Calu3 (cell line): ENCODE measurements around the gene PFN1. TPM values are rescaled to one million over a fixed set of nuclear protein-coding genes. Genes with fewer than 3 reads are reported as not detected.

ENCODE experiments used
- BruUV-seq: library from RNA; stranded (reverse); fragments of 400-500 nt; replicated peaks from 2 replicates; lab custom pipeline; 2021; lab: Mats Ljungman, UMichigan
- CTCF ChIA-PET: fragments of 300-600 bp; sonication (Branson Sonifier 250); formaldehyde crosslinking; loops from one replicate; lab custom pipeline; 2022; ENCODE audit warnings: antibody characterized with exemption; lab: Charles Lee
- DNase-seq: peaks from one replicate; pipeline ENCODE4 v3.0.0; 2022
- H3K27ac Mint-ChIP-seq: one replicate; pipeline ENCODE4 v1.8.0; 2022; ENCODE audit warnings: mixed read lengths; ENCODE audit not compliant: unreplicated experiment
- H3K27me3 Mint-ChIP-seq: one replicate; pipeline ENCODE4 v1.8.0; 2022; ENCODE audit warnings: mixed read lengths; ENCODE audit not compliant: unreplicated experiment
- H3K36me3 Mint-ChIP-seq: one replicate; pipeline ENCODE4 v1.8.0; 2022; ENCODE audit warnings: mild to moderate bottlenecking, moderate library complexity, mixed read lengths; ENCODE audit not compliant: insufficient read depth, unreplicated experiment
- H3K4me1 Mint-ChIP-seq: one replicate; pipeline ENCODE4 v1.8.0; 2022; ENCODE audit warnings: mild to moderate bottlenecking, low read depth, mixed read lengths; ENCODE audit not compliant: unreplicated experiment
- H3K4me3 Mint-ChIP-seq: one replicate; pipeline ENCODE4 v1.8.0; 2022; ENCODE audit warnings: mild to moderate bottlenecking, low read depth, moderate library complexity, mixed read lengths; ENCODE audit not compliant: unreplicated experiment
- H3K9me3 Mint-ChIP-seq: one replicate; pipeline ENCODE4 v1.8.0; 2022; ENCODE audit warnings: low read depth, mixed read lengths; ENCODE audit not compliant: unreplicated experiment
- intact Hi-C: fragments of 100-400 bp; cut with micrococcal nuclease; formaldehyde crosslinking; loops from one replicate; pipeline ENCODE4 v1.10.0; 2022; ENCODE audit not compliant: unreplicated experiment
- total RNA-seq: library from RNA; stranded (reverse); gene quantifications from 2 replicates; pipeline ENCODE4 v1.2.3, GENCODE V29; 2022
- TF ChIP-seq, protein P1 (sequence below): fragments of 200-600 bp; IDR thresholded peaks from one replicate; pipeline ENCODE4 v1.8.0; 2022; ENCODE audit warnings: antibody characterized with exemption; ENCODE audit not compliant: unreplicated experiment

PFN1 gene
- total RNA-seq, 1 experiment from 2014 or later: 605 TPM

DNA sequence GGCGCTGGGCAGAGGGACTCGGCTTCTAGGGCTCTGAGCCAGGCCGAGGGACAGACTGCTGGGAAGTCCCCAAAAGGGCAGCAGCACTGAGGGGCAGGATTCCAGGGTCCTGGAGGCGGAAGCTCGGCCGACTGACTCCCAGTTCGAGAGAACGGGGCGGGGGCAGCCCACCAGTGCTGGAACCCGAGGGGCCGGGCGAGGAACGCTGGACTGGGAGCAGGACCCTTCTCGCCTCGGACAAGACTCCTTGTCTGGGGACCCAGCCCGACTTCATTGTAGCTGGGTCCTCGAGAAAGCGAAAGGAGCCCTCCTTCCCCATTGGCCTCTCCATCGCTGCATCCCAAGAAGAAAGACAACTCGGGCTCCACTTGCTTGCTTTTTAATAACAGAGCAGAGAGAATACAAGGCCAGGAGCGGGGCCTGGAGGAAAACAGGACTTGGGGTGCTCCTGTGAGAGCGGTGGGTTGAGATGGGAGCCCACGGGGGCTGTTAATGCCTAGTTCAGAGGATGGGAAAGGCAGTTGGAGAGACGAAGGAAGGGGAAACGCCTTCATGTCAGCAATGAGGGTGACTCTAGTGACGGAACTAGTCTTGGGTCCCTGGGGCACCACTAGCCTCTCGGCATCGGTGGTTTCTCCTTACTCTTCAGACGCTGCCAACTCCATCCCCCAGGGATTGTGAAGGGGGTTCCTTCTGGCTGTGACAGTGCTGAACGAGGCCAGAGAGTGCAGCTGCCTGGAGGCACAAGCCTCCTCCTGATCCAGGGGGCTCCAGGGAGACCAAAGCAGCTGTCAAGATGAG, 39.6 kb upstream of the PFN1 start:
- no peak for DNase-seq
- TF ChIP-seq, protein P1, sequence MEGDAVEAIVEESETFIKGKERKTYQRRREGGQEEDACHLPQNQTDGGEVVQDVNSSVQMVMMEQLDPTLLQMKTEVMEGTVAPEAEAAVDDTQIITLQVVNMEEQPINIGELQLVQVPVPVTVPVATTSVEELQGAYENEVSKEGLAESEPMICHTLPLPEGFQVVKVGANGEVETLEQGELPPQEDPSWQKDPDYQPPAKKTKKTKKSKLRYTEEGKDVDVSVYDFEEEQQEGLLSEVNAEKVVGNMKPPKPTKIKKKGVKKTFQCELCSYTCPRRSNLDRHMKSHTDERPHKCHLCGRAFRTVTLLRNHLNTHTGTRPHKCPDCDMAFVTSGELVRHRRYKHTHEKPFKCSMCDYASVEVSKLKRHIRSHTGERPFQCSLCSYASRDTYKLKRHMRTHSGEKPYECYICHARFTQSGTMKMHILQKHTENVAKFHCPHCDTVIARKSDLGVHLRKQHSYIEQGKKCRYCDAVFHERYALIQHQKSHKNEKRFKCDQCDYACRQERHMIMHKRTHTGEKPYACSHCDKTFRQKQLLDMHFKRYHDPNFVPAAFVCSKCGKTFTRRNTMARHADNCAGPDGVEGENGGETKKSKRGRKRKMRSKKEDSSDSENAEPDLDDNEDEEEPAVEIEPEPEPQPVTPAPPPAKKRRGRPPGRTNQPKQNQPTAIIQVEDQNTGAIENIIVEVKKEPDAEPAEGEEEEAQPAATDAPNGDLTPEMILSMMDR: no peak
- CTCF ChIA-PET: interaction anchor here (1.4 to 2.4 kb wide), 3 partner anchors 17 to 79 kb away, joined by 3 to 8 read pairs (median 8); partner anchors contain the start of gene SPAG7
- H3K9me3 Mint-ChIP-seq: no peaks in the 10 kb centered on the region
- BruUV-seq: TSS peak; percentile 35
- H3K27me3 Mint-ChIP-seq: no peaks in the 10 kb centered on the region
- peaks cover 28% of the 10 kb centered on the region for H3K36me3 Mint-ChIP-seq
- intact Hi-C loops: loop anchor here (10.0 kb wide), 1 partner anchor 73 kb away; no protein-coding TSS in a partner anchor
- H3K4me3 Mint-ChIP-seq: peak overlapping the region; percentile 92
- H3K27ac Mint-ChIP-seq: peak overlapping the region; percentile 50
- peaks cover 32% of the 10 kb centered on the region for H3K4me1 Mint-ChIP-seq

DNA sequence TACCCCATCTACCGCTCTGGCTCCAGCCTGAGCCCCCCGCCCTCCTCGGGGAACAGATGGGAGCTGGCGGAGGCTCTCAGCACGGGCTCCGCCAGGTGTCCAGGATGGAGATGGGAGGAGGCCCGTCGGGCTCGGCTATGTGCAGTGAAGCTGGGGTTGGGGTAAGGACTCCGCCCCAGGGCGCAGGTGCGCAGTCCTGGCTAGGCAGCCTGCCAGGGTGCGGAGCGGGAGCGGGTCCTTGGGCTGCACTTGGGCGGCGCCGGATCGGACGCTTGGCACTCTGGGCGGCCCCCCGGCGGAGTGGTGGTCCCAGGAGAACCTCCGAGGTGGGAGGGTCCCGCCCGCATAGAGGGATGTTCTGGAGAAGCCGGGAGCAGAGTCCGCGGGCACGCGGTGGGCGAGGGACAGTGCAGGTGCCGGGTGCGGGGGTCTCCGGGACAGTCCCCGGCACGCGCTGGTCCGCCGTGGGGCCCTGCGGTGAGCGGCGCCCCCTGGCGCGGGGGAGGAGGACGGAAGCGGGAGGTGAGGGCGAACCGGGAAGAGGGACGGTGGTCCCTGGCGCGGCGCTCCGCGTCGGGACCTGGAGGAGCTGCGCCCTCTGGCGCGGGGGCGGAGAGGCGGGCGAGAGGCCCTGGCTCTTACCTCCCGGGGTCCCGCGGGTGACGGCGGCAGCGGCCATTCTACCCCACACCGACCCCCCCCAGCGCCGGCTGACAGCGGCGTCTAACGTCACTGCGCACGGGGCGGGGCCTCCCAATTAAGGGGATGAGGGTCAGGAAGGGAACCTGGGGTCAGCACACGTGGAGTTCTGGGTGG, 38.8 kb upstream of the PFN1 start, which contains the start of gene CAMTA2:
Gene CAMTA2 (minus strand): TSS at position 725 of the 816 bp plus-strand sequence. CDS start 1,453 bp downstream, outside the sequence.
- peak within 1 kb of the TSS; percentile 92 for H3K4me3 Mint-ChIP-seq
- H3K4me1 Mint-ChIP-seq: peaks cover 32% of the 10 kb centered on the region
- no TSS peak for BruUV-seq
- H3K27ac Mint-ChIP-seq: peak within 1 kb of the TSS; percentile 50
- TF ChIP-seq, protein P1: peak; percentile 64
- CTCF ChIA-PET: interaction anchor here (1.4 to 2.4 kb wide), 3 partner anchors 16 to 78 kb away, joined by 3 to 8 read pairs (median 8); partner anchors contain the start of gene SPAG7
- peak; percentile 82 for DNase-seq
- H3K27me3 Mint-ChIP-seq: no peaks in the 10 kb centered on the region
- H3K9me3 Mint-ChIP-seq: no peaks in the 10 kb centered on the region
- H3K36me3 Mint-ChIP-seq: peaks cover 32% of the 10 kb centered on the region
- intact Hi-C loops: loop anchor here (10.0 kb wide), 1 partner anchor 72 kb away; no protein-coding TSS in a partner anchor

DNA sequence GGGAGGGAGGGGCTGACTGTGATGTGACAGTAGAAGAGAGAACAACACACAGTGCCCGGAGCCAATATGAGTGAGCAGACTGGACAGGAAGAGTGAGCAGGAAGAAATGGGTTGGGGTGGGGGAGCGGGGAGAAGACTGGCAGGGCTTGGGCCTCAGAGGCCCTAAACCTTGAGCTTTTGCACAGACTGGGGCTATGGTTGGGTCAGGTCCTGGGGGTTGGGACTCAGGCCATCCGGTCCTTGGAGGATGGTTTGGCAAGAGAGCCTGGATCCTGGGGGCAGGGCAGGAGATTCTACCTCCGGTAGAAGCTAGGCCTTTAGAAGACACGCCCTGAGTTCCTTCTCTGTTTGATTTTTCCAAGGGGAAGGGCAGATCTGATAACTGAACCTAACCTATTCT, 38.1 kb upstream of the PFN1 start:
- intact Hi-C loops: loop anchor here (10.0 kb wide), 1 partner anchor 72 kb away; no protein-coding TSS in a partner anchor
- peaks cover 34% of the 10 kb centered on the region for H3K36me3 Mint-ChIP-seq
- CTCF ChIA-PET: interaction anchor here (2.3 to 2.4 kb wide), 2 partner anchors 19 to 77 kb away, joined by 8 read pairs; partner anchors contain the start of gene SPAG7
- H3K4me3 Mint-ChIP-seq: peak overlapping the region; percentile 92
- TSS peak; percentile 36 for BruUV-seq
- no peaks in the 10 kb centered on the region for H3K9me3 Mint-ChIP-seq
- peaks cover 32% of the 10 kb centered on the region for H3K4me1 Mint-ChIP-seq
- H3K27me3 Mint-ChIP-seq: no peaks in the 10 kb centered on the region
- peak overlapping the region; percentile 50 for H3K27ac Mint-ChIP-seq
- DNase-seq: no peak
- TF ChIP-seq, protein P1: no peak

DNA sequence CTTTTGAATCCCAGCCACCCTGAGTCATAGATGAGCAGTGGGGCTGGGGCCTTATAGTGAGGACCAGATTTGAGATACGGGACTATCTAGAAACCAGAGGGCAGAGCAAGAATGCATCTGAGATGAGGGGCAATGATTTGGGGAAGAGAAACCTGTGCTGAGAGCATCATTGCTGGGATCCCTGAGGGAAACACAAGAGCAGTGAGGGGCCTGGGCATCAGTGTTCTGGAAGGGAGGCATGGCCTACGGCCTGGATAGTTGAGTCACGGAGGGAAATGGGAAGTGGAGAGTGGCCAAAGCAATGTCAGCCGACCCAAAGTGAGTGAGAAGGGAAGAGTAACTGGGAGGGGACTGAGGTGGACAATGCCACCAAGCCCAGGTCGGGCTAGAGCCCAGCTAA, 34.0 kb upstream of the PFN1 start:
- no TSS peak for BruUV-seq
- Mint-ChIP-seq H3K36me3 (peaks cover 20% of the 10 kb centered on the region), H3K9me3 (no peaks in the 10 kb centered on the region), H3K4me1 (peaks cover 10% of the 10 kb centered on the region), H3K27me3 (no peaks in the 10 kb centered on the region), H3K4me3 (no peak overlapping the region), H3K27ac (peak overlapping the region; percentile 7)
- DNase-seq: no peak
- TF ChIP-seq, protein P1: no peak
- CTCF ChIA-PET: no interaction called here
- intact Hi-C loops: loop anchor here (10.0 kb wide), 1 partner anchor 68 kb away; no protein-coding TSS in a partner anchor
